ENCODE data around the gene A1CF. TPM values are rescaled to one million over a fixed set of nuclear protein-coding genes. Genes with fewer than 3 reads are reported as not detected.

The A1CF gene
- total and polyA plus RNA-seq, 7 donors, result 0.04 to 0.26 TPM; not detected in 5

GRCh38 chr10:50807851-50808776 is 77.3 kb downstream of the A1CF start:
- ATAC-seq (no peak), DNase-seq (no peak)
- Histone ChIP-seq H3K4me1 (no peaks in the 10 kb centered on the region), H3K4me3 (no peak overlapping the region), H3K27me3 (ENCODE audit: insufficient read depth in 3 of 3, low read length in 2 of 3) (no peaks in the 10 kb centered on the region), H3K36me3 (ENCODE audit: insufficient read depth in 1 of 2, low read depth in 1 of 2) (no peaks in the 10 kb centered on the region), H3K9me3 (no peaks in the 10 kb centered on the region), H3K27ac (no peak overlapping the region)
- TF ChIP-seq, protein P1, sequence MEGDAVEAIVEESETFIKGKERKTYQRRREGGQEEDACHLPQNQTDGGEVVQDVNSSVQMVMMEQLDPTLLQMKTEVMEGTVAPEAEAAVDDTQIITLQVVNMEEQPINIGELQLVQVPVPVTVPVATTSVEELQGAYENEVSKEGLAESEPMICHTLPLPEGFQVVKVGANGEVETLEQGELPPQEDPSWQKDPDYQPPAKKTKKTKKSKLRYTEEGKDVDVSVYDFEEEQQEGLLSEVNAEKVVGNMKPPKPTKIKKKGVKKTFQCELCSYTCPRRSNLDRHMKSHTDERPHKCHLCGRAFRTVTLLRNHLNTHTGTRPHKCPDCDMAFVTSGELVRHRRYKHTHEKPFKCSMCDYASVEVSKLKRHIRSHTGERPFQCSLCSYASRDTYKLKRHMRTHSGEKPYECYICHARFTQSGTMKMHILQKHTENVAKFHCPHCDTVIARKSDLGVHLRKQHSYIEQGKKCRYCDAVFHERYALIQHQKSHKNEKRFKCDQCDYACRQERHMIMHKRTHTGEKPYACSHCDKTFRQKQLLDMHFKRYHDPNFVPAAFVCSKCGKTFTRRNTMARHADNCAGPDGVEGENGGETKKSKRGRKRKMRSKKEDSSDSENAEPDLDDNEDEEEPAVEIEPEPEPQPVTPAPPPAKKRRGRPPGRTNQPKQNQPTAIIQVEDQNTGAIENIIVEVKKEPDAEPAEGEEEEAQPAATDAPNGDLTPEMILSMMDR (IDR thresholded peaks at IDR 0.05), result no peak
- WGBS, 3 donors, result 18 to 31% (median 21%) methylated on average over 1 of the region's 1 CpG
- intact Hi-C loops (cut with DNase I), result no loop called here

- Histone ChIP-seq H3K4me3 (no peak overlapping the region), H3K27ac (no peak overlapping the region), H3K9me3 (no peaks in the 10 kb centered on the region), H3K36me3 (ENCODE audit: insufficient read depth in 1 of 2, low read depth in 1 of 2) (no peaks in the 10 kb centered on the region), H3K4me1 (no peaks in the 10 kb centered on the region), H3K27me3 (ENCODE audit: insufficient read depth in 3 of 3, low read length in 2 of 3) (no peaks in the 10 kb centered on the region)
- 34 to 43% (median 35%) methylated on average over 2 of the region's 2 CpGs for WGBS, 3 donors
- ATAC-seq, result no peak
- intact Hi-C loops (cut with DNase I), result no loop called here
- TF ChIP-seq, protein P1 (IDR thresholded peaks at IDR 0.05), result no peak
- no peak for DNase-seq
Observed at GRCh38 chr10:50805981-50806622, 79.3 kb downstream of the A1CF start.

DNA sequence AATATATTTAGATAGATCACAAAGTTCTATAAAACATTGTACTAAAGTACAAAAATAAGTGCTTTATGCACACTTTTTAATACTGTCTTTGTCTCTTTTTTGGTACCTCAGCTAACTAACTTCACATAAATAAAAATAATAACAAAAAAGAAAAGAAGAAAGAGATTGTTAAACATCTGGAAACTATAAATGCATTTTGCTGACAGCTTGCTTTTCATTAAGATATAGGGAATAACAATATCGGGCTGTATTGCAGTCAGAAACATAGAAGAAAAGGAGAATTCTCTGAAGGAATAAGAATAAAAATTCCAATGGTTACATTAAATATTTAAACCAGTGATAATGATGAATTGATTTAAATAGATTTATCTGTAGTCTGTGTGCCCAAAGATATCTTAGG is 85.8 kb downstream of the A1CF start:
- TF ChIP-seq, protein P1 (IDR thresholded peaks at IDR 0.05), result no peak
- Histone ChIP-seq H3K27ac (no peak overlapping the region), H3K4me3 (no peak overlapping the region), H3K27me3 (ENCODE audit: insufficient read depth in 3 of 3, low read length in 2 of 3) (no peaks in the 10 kb centered on the region), H3K9me3 (no peaks in the 10 kb centered on the region), H3K4me1 (no peaks in the 10 kb centered on the region), H3K36me3 (ENCODE audit: insufficient read depth in 1 of 2, low read depth in 1 of 2) (no peaks in the 10 kb centered on the region)
- ATAC-seq (no peak), DNase-seq (no peak)
- WGBS, 3 donors, result 74 to 82% (median 79%) methylated on average over 1 of the region's 1 CpG
- intact Hi-C loops (cut with DNase I), result no loop called here

DNA sequence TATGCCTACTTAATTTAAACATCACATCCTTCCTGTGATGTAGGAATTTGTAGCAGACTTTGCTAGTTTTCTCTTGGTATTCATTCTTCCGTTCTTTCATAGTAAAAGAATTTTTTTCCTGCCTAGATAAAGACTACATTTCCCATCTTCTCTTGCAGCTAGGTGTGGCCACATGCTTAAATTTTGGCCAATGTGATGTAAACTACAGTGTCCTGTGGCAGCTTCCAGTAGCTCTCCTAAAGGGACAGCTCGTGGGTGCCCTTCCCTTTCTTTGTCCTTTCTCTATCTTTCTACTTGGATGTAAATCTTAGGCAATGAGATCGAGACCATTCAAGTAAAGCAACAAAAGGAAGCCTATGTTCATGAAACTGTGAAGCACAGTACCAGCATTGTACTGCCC is 87.1 kb downstream of the A1CF start:
- WGBS, 3 donors, result 51 to 63% (median 60%) methylated on average over 3 of the region's 3 CpGs
- intact Hi-C loops (cut with DNase I), result no loop called here
- Histone ChIP-seq H3K9me3 (no peaks in the 10 kb centered on the region), H3K27ac (no peak overlapping the region), H3K4me1 (no peaks in the 10 kb centered on the region), H3K36me3 (ENCODE audit: insufficient read depth in 1 of 2, low read depth in 1 of 2) (no peaks in the 10 kb centered on the region), H3K27me3 (ENCODE audit: insufficient read depth in 3 of 3, low read length in 2 of 3) (no peaks in the 10 kb centered on the region), H3K4me3 (no peak overlapping the region)
- no peak for ATAC-seq
- TF ChIP-seq, protein P1 (IDR thresholded peaks at IDR 0.05), result no peak
- DNase-seq, result no peak
